ENCODE data around the gene TMEM185A.
"Not testable (repeated sequence)": the region's sequence is repeated elsewhere in the genome, so short reads cannot be mapped to it uniquely, and the experiment has no call there.

Gene TMEM185A

GRCh38 chrX:149631234-149632165 lies at the start of gene TMEM185A:
TSS of gene TMEM185A (minus strand) at chrX:149631792. CDS start at chrX:149631580, 212 bp downstream.
- DNase-seq (ENCODE audit: low read depth in 2 of 2) = peak; percentile 17 to 54

GRCh38 chrX:149681182-149681581 lies 49.6 kb upstream of the TMEM185A start:
- DNase-seq (ENCODE audit: low read depth in 2 of 2) = no peak

GRCh38 chrX:149679164-149679678 lies 47.6 kb upstream of the TMEM185A start:
- DNase-seq (ENCODE audit: low read depth in 2 of 2) = not testable (repeated sequence)

- DNase-seq (ENCODE audit: low read depth in 2 of 2) = not testable (repeated sequence)
These were observed 44.0 kb upstream of the TMEM185A start for GRCh38 chrX:149675554-149675953.

DNA sequence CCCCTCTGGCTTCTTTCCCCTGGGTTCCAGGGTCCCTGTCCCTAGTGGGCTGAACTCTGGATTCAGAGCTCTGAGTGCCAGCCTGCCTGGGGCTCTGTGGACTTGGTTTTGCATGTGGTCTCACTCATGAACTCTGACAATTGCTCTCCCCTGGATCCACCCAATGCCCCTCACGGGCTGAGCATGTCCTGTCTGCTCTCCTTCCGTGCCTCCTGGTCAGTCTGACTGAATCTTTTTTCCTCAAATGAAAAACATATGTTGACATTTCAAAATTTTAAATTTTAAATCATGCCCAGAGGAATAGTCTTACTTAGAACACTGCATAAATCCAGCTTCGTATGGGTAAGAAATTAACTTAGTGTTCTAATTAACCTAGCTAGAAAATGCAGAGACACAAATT lies 43.5 kb upstream of the TMEM185A start:
- DNase-seq (ENCODE audit: low read depth in 2 of 2) = not testable (repeated sequence)

DNA sequence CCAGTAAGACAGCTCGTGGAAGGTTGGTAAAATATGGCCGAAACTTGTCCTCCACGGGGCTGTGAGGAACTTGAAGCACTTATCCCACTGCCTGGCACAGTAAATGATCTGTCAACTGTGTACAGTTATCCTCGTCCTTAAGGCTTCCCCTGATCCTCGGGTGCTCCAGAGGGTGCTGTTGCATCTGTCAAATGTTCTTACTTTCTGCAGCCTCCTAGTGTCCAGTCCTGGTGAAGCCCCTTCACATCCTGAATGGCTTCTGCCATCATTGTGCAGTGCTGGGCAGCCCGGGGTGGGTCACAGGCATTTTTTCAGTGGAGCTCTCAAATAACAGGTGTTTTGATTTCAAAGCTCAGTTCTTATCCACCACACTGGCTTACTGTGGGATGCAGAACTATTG lies 29.0 kb upstream of the TMEM185A start:
- not testable (repeated sequence) for DNase-seq (ENCODE audit: low read depth in 2 of 2)

DNA sequence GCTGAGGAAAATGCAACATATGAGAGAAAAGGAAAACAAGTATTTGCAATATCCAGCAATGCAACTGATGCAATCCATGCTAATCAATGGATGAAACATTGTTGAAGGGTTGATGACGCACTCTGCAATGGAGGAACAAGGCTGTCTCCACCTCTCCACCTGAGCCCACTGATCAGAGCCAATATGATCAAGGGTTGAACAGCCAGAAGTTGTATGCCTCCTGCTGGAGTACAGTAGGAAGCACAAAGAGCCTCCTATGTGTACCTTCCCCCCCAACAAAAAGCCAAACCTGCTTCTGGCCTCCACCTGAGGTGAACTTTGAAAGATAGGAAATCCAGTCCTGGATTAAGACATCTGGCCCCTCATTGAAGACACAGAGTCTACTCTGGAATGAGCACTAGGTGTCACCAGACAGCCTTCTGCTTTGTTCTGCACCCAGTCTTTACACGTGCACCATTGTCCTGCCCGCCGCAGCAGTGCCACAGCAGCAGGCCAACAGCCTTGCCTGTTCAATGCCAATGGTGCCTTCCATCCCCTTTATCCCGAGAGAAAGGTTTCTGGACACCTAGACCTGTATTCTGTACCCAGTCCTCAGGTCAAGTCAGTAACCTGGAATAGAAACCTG lies 24.8 kb upstream of the TMEM185A start:
- not testable (repeated sequence) for DNase-seq (ENCODE audit: low read depth in 2 of 2)

DNA sequence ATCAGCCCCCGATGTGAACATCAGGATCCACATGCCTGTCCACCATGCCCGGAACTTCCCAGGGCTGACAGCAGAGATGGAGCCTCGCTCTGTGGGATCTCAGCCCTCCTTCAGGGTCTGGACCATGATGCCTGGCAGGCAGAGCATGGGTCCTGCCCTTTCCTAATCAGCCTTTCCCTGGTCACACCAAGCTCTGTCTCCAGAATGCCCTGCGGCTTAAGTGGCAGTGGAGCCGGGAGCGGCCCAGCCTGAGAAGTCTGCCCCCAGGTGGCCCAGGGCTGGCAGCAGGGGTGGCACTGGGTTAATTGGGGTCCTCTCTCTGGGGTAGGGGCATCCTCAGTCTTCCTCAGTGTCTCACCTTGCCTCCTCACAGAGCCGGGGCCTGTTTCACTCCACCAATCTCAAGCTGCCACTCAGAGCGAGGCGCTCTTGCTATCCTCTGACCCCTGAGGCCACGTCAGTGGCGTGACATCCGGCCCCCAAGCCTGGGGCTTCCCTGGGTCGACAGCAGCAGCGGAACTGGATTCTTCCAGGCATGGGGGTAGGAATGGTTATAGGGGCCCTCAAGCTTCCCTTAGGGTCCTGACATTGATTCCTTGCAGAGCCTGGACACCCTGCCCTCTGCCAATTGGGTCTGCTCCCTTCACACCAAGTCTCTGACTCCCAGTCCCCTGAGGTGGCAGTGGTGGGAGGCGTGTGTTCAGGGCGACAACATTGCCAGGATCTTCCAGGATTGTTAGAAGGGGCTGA lies 20.8 kb upstream of the TMEM185A start:
- DNase-seq (ENCODE audit: low read depth in 2 of 2) = no peak

DNA sequence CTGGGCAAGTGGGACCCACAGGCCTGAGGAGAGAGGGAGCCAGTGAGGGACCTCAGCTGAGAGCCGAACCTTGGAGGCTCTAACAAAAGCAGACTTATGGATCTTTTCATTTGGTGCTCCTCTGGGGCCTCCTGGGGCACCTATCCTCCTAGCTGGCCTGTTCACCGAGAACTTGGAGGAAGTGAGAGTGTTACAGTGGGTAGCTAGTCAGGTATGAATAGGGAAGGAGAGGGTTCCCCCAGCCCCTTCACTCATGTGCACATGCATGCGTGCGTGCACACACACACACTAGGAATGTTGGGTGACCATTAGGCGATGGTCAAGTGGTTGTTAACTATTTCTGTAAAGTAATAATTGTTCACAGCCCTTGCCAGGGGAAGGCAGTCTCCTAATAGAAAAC lies 18.6 kb upstream of the TMEM185A start:
- DNase-seq (ENCODE audit: low read depth in 2 of 2) = no peak

- no peak for DNase-seq (ENCODE audit: low read depth in 2 of 2)
These were observed 17.3 kb upstream of the TMEM185A start for GRCh38 chrX:149648932-149649331.

DNA sequence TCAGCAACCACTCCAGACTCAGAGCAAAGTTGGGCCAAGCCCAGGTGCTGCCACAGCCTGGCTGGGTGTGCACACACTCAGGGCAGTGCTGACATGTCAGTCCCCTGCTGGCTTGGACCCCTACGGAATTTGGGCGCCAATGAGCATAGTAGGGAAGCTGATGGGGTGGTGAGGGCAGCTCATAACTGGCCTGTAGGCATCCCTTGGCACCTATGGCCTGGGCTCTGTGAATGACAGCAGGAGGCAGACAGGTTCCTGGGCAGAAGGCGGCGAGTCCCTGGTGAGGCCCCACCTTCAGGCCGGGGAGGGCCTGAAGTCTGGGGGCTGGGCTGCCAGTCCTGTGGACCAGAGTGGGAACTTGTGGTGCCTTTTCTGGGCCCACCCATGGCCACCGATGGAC lies 15.9 kb upstream of the TMEM185A start:
- no peak for DNase-seq (ENCODE audit: low read depth in 2 of 2)

DNA sequence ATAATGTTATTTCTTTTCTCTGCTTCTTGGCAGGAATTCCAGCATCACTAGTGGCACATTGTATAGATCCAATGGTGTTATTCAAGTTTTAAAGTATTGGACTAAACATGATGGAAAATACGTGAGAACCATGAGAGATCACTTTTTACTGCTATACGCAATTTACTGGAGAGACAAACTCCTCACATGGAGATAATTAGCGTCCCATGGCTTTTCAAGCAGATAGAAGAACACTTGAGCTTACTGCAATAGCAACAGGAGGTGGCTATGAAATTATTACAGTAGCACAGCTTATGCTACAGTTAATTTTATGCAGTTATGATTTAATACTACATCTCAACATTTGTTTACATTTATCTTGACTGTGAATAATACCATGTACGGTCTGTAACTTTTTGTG lies 11.9 kb upstream of the TMEM185A start:
- no peak for DNase-seq (ENCODE audit: low read depth in 2 of 2)

GRCh38 chrX:149641835-149642234 lies 10.2 kb upstream of the TMEM185A start:
- DNase-seq (ENCODE audit: low read depth in 2 of 2) = no peak

- DNase-seq (ENCODE audit: low read depth in 2 of 2) = no peak
These were observed 9.8 kb upstream of the TMEM185A start for GRCh38 chrX:149641432-149641831.

GRCh38 chrX:149639568-149639967 lies 8.0 kb upstream of the TMEM185A start:
- DNase-seq (ENCODE audit: low read depth in 2 of 2) = no peak

- no peak for DNase-seq (ENCODE audit: low read depth in 2 of 2)
These were observed 7.3 kb upstream of the TMEM185A start for GRCh38 chrX:149638860-149639259.

GRCh38 chrX:149633511-149633910 lies 1.9 kb upstream of the TMEM185A start:
- DNase-seq (ENCODE audit: low read depth in 2 of 2) = no peak

DNA sequence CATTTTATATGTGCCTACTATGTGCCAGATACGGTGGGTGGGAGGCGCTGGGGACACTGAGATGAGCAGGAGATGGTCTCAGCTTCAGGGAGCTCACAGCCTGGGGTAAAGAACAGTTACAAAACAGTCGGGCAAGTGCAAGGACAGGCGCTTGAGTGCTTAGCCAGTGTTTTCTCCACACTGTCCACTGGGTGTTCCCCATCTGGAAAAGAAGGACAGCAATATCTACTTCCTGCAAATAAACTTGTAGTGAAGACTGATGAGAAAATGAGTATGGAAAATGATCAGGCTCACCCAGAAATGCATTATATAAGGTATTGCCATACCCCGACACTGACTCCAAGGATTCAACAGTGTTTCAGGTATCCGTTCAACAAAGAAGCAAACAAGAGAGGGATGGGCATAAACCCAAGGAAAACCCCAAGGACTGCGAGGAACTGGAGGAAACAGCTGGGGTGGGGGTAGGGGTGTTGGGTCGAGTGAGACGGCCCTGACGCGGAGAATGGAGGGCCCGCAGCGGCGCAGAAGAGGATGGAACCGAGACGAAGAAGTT lies 835 bp downstream of the TMEM185A start:
- no peak for DNase-seq (ENCODE audit: low read depth in 2 of 2)

GRCh38 chrX:149629730-149630387 lies 1.7 kb downstream of the TMEM185A start:
- no peak for DNase-seq (ENCODE audit: low read depth in 2 of 2)

DNA sequence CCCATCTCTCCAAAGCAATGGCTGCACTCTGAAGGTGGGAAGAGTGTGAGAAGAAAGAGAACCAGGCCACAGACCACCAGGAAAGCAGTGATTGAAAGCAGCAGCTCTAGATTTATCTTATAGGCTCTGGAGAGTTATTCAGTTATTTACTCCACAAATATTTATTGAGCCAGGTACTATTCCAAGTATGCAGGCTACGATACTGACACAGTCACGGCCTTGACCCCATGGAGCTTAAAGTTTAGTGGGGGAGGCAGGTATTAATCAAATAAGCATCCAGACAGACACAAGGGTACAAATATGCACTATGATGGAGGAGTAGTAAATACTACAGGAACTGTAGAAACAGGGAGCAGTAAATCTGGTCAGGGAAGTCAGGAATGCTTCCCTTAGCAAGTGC lies 2.8 kb downstream of the TMEM185A start:
- DNase-seq (ENCODE audit: low read depth in 2 of 2) = no peak

DNA sequence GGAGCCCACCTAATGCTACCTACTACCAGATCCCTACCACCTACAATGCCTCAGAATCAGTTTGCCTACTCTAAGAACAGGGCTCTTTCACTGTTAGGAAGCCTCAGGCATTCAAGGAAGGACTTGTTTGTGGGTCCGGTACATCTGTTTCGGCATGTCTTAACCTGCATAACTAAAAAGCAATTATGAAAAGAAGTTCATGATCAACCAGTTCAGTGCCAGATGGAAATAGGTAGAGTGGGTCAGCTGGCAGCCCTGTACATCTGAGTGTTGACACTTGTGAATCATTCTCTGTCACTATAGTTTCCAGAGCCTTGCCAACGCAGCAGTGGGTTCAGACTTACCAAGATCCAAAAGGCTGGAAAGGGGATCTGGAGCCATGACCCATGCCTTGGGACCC lies 3.3 kb downstream of the TMEM185A start:
- no peak for DNase-seq (ENCODE audit: low read depth in 2 of 2)
